Mucosa of descending colon (tissue), 3 donors: ENCODE measurements around the gene ETS1. TPM values are rescaled to one million over a fixed set of nuclear protein-coding genes. Genes with fewer than 3 reads are reported as not detected.

Experiments used
- ATAC-seq: fragments of 200-7000 bp; cut with Tn5 transposase; one replicate; pipeline ENCODE4 v1.9.1; 2020; ENCODE audit warnings: mild to moderate bottlenecking, moderate library complexity
- DNase-seq, 3 donors: peaks; one replicate each; pipeline ENCODE4 v3.0.0-alpha.2; 2020
- H3K36me3 ChIP-seq: fragments of 200-600 bp; one replicate; pipeline ENCODE4 v1.8.0; 2021; ENCODE audit warnings: low read depth, mild to moderate bottlenecking
- H3K4me1 ChIP-seq: fragments of 200-600 bp; one replicate; pipeline ENCODE4 v1.8.0; 2021; ENCODE audit warnings: low read depth, mild to moderate bottlenecking
- H3K4me3 ChIP-seq: fragments of 200-600 bp; one replicate; pipeline ENCODE4 v1.8.0; 2021; ENCODE audit warnings: mild to moderate bottlenecking
- H3K9me3 ChIP-seq: fragments of 200-600 bp; one replicate; pipeline ENCODE4 v1.8.0; 2021; ENCODE audit warnings: mild to moderate bottlenecking
- intact Hi-C, 2 donors: fragments of 100-400 bp; cut with DNase I in 1 of 2; cut with micrococcal nuclease in 1 of 2; formaldehyde crosslinking; loops; one replicate each; pipeline versions ENCODE4 v1.11.0 to v1.11.1; 2022; cut with DNase I, micrococcal nuclease
- total RNA-seq, 3 donors: library from RNA; stranded (reverse); fragmentation: NEBNext Ultra II Directional in 2 of 3; extraction: Animal tissue kit (Norgen Biotek cat#: 25700) in 2 of 3; gene quantifications; one replicate each; pipeline versions ENCODE4 v1.2.1 to v1.2.4, GENCODE V29; 2021 to 2023
- TF ChIP-seq, protein P1 (sequence below): fragments of 200-600 bp; IDR thresholded peaks from one replicate; pipeline ENCODE4 v1.8.0; 2022; ENCODE audit warnings: antibody characterized with exemption, mild to moderate bottlenecking
- donor health status: DM: no; HTN: no; CAD: no; lungs with moderate emphysema.
- donor health status: DM: no; HTN: no; CAD: no.
- donor health status: DM: no; HTN: yes; CAD: no.

Gene ETS1
- total RNA-seq, 3 donors from 2014 or later: 36.5 to 41.2 (median 38.6) TPM

DNA sequence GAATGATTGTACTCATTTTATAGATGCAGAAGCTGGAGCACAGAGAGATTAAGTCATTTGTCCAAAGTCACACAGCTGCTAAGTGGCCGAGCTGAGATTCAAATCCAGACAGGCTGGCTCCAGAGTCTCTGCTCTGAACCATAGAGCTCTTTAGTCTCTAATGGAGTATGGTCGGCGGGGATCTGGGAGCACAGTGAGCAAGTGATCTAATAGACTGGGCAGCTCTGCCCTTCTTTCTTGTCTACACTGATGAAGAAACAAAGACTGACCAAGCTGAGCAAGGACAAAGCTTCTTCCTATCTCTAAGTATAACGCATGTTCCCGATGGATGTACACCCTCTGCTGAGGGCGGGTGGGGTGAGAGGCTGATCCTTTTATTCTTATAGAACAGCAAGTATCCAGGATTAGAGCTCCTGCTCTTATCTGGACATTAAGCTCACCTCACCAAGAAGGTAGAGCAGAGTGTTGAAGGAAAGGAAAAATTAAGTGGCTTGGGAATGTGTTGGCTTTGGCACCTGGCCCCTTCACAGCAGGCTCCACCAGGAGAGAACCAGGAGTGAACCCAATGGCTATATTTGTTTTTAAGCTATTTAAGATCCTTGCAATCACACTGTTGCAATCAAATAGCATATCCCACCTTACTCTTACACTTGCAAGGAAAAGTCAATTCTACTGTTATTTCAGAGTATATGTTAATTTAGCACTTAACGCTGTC is 68.7 kb downstream of the ETS1 start:
- no peaks in the 10 kb centered on the region for H3K36me3 ChIP-seq
- H3K9me3 ChIP-seq: no peaks in the 10 kb centered on the region
- intact Hi-C loops: no loop called here
- ATAC-seq (no peak), DNase-seq (no peak)
- TF ChIP-seq, protein P1, sequence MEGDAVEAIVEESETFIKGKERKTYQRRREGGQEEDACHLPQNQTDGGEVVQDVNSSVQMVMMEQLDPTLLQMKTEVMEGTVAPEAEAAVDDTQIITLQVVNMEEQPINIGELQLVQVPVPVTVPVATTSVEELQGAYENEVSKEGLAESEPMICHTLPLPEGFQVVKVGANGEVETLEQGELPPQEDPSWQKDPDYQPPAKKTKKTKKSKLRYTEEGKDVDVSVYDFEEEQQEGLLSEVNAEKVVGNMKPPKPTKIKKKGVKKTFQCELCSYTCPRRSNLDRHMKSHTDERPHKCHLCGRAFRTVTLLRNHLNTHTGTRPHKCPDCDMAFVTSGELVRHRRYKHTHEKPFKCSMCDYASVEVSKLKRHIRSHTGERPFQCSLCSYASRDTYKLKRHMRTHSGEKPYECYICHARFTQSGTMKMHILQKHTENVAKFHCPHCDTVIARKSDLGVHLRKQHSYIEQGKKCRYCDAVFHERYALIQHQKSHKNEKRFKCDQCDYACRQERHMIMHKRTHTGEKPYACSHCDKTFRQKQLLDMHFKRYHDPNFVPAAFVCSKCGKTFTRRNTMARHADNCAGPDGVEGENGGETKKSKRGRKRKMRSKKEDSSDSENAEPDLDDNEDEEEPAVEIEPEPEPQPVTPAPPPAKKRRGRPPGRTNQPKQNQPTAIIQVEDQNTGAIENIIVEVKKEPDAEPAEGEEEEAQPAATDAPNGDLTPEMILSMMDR: no peak
- no peak overlapping the region for H3K4me3 ChIP-seq
- H3K4me1 ChIP-seq: peaks cover 34% of the 10 kb centered on the region

DNA sequence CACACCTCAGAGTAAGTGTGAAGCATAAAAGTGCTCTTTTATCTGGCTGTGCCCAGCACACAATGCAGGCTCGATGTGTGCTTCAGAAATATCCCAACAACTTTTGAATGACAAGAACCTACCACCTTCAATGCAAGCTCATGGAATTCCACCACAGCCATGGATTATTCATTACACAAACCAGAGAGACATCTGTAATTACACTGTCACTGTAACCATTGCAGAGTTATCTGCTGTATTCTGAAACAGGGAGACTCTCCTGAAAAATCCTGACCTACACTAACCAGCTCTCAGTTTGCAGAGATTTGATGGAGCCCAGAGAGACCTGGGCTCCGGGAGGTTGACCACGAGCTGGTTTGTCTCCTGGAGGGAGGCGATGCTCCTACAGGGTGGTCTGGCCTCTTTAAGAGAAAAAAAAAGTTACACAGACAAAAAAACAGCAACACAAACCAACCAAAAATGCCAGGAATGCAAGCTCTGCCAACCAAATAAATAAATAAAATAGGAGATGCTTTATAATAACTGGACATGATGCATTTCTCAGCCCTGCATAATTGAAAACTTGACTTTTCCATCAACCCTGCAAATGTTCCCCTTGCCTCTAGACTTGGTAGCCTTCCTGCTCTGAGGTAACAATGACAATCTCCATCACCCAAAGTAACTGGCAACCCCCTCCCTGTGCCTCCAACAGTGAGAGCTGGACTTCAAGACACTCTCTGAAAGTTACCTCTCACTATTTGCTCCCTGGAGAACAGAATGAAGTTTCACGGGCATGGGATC is 69.7 kb downstream of the ETS1 start:
- Histone ChIP-seq H3K4me3 (no peak overlapping the region), H3K4me1 (peaks cover 28% of the 10 kb centered on the region), H3K36me3 (no peaks in the 10 kb centered on the region), H3K9me3 (no peaks in the 10 kb centered on the region)
- DNase-seq: no peak
- TF ChIP-seq, protein P1: no peak
- no peak for ATAC-seq
- intact Hi-C loops: no loop called here

DNA sequence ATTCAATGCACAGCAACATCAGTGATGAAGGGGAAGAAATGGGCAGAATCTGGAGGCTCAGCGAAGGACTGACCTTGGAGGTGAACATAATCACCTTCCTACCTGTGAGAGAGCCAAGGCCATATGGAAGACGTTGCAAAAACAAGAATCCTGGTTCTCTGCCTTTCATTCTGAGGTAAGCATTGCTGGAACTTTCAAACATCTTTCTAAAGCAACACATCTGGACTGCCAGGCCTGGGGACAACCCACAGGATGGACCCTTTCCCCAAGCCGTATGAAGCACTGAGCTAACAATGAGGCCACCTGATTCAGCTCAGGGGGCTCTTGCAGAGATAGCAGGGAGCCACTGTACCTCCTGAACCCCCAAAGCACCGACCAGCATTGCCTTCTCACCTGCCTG is 70.5 kb downstream of the ETS1 start:
- ATAC-seq (no peak), DNase-seq (no peak)
- TF ChIP-seq, protein P1: no peak
- intact Hi-C loops: no loop called here
- Histone ChIP-seq H3K4me1 (peaks cover 27% of the 10 kb centered on the region), H3K36me3 (no peaks in the 10 kb centered on the region), H3K9me3 (no peaks in the 10 kb centered on the region), H3K4me3 (no peak overlapping the region)

DNA sequence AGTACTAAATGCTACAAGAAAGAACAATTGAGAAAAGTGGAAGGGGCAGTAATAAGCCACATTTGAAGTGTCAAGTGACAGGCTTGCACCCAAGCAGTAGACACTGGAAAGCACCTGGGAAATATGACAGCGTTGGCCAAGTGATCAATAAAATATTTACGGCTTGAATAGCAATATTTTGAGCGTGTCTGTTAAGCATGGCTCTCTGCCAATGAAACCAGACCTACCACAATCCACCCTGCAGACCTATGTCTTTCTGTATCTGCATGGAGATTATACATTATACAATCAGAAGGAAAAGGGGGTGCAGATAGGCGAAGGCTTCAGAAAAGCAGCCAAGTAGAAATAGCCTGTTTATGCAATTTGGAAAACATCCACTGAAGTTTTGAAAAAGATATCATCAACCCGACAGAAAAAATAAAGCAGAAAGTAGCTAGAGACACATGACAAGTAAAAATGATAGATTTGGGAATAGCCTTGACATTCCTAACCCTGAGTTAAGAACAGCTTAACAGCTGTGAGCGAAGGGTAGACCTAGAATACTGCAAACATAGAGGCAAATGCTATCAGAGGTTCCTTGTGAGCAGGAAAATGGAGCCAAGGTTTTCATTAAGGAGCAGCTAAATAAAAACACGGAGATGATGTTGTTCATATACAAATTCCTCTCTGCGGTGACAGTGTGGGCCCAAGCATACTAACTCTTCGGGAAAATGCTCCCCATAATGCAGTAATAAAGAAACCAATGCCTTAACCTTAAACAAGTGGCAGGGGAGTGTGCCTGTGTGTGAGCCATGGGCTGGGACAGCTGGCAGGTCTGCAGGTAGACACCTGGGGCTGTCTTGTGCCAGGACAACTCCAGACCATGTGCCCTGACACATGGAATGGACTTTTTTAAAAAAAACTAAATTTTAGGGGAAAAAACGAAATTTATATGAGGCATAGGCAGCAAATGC is 71.3 kb downstream of the ETS1 start:
- H3K9me3 ChIP-seq: no peaks in the 10 kb centered on the region
- H3K36me3 ChIP-seq: no peaks in the 10 kb centered on the region
- intact Hi-C loops: no loop called here
- ATAC-seq: no peak
- TF ChIP-seq, protein P1: no peak
- no peak for DNase-seq
- no peak overlapping the region for H3K4me3 ChIP-seq
- H3K4me1 ChIP-seq: peaks cover 27% of the 10 kb centered on the region

DNA sequence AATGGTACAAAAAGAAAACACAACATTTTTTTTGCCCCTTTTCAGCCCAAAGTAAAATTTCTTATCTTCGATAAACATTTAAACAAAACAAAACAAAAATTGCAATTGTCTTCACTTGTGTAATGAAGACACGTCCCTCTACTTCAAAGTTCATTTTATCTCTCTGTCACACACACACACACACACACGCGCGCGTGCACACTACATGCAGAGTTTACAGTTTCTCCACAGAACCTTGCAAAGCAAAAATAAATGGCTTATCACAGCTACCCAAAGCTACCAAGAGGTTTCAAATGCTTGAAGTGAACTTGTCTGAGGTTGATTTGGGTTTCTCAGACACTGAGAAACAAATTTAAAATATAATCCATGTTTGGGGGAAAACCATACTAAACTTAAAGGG is 72.3 kb downstream of the ETS1 start:
- Histone ChIP-seq H3K4me3 (no peak overlapping the region), H3K36me3 (no peaks in the 10 kb centered on the region), H3K9me3 (no peaks in the 10 kb centered on the region), H3K4me1 (peaks cover 30% of the 10 kb centered on the region)
- intact Hi-C loops: no loop called here
- TF ChIP-seq, protein P1: no peak
- ATAC-seq (no peak), DNase-seq (no peak)
